Sciatic nerve (tissue), 2 donors: ENCODE results near the gene ACTG1. TPM values are rescaled to one million over a fixed set of nuclear protein-coding genes. Genes with fewer than 3 reads are reported as not detected.

Source experiments
- ATAC-seq: fragments of 200-7000 bp; cut with Tn5 transposase; one replicate; pipeline ENCODE4 v1.9.1; 2020; ENCODE audit warnings: mild to moderate bottlenecking, moderate library complexity
- DNase-seq: peaks from one replicate; pipeline ENCODE4 v3.0.0-alpha.2; 2020; ENCODE audit warnings: low spot score
- intact Hi-C: fragments of 100-400 bp; cut with DNase I; formaldehyde crosslinking; loops from one replicate; pipeline ENCODE4 v1.14.2; 2022
- total RNA-seq: library from RNA; stranded (reverse); fragmentation: NEBNext Ultra II Directional; extraction: Animal tissue kit (Norgen Biotek cat#: 25700); gene quantifications from one replicate; pipeline ENCODE4 v1.2.1, GENCODE V29; 2021
- donor health status: DM: no; HTN: no; CAD: no.
- donor health status: DM: no; HTN: no; CAD: no.

The ACTG1 gene
- total RNA-seq, 1 donor from 2014 or later: 2,552 TPM

- intact Hi-C loops: no loop called here
- ATAC-seq (no peak), DNase-seq (no peak)
Measured at GRCh38 chr17:81546906-81547613, 34.5 kb upstream of the ACTG1 start.

- DNase-seq: no peak
- ATAC-seq: no peak
- intact Hi-C loops: no loop called here
Measured at GRCh38 chr17:81545160-81545949, 32.8 kb upstream of the ACTG1 start.

- ATAC-seq (no peak), DNase-seq (no peak)
- intact Hi-C loops: no loop called here
Measured at GRCh38 chr17:81544281-81544974, 31.8 kb upstream of the ACTG1 start.

- DNase-seq (no peak), ATAC-seq (no peak)
- intact Hi-C loops: no loop called here
Measured at GRCh38 chr17:81543756-81544155, 31.2 kb upstream of the ACTG1 start.

GRCh38 chr17:81543339-81543675 is 30.7 kb upstream of the ACTG1 start:
- DNase-seq: no peak
- intact Hi-C loops: no loop called here
- ATAC-seq: no peak

- intact Hi-C loops: no loop called here
- ATAC-seq: no peak
- no peak for DNase-seq
Measured at GRCh38 chr17:81542431-81543338, 30.1 kb upstream of the ACTG1 start.

DNA sequence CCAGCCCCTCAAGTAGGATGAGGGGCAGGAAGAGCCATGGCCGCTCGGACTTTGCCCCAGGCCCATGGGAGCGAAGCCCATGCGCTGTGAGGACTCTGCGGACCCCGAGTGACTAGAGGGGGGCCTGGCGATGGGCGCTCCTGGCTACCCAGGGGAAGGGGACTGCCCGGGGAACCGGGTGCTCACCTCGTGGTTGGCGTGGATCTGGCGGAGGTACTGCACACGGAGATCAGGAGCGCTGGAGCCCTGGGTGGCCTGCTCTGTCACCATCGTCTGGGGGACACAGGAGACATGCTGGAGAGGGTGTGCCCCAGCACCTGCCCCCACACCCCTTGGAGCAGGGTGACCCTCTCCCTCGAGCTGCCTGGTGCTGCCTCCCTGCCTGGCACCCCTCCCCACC is 28.5 kb upstream of the ACTG1 start:
- intact Hi-C loops: no loop called here
- no peak for ATAC-seq
- DNase-seq: no peak

- DNase-seq (no peak), ATAC-seq (no peak)
- intact Hi-C loops: no loop called here
Measured at GRCh38 chr17:81540676-81541027, 28.1 kb upstream of the ACTG1 start.

GRCh38 chr17:81539961-81540675 is 27.5 kb upstream of the ACTG1 start:
- ATAC-seq (no peak), DNase-seq (no peak)
- intact Hi-C loops: no loop called here

GRCh38 chr17:81539571-81539900 is 26.9 kb upstream of the ACTG1 start:
- ATAC-seq: no peak
- DNase-seq: no peak

GRCh38 chr17:81538651-81539570 is 26.3 kb upstream of the ACTG1 start:
- ATAC-seq (no peak), DNase-seq (no peak)
- intact Hi-C loops: no loop called here

More at GRCh38 chr17:81539571-81539900, 26.9 kb upstream of the ACTG1 start:
- intact Hi-C loops: no loop called here

GRCh38 chr17:81537856-81538555 is 25.4 kb upstream of the ACTG1 start:
- DNase-seq (no peak), ATAC-seq (peak; percentile 9)
- intact Hi-C loops: no loop called here

DNA sequence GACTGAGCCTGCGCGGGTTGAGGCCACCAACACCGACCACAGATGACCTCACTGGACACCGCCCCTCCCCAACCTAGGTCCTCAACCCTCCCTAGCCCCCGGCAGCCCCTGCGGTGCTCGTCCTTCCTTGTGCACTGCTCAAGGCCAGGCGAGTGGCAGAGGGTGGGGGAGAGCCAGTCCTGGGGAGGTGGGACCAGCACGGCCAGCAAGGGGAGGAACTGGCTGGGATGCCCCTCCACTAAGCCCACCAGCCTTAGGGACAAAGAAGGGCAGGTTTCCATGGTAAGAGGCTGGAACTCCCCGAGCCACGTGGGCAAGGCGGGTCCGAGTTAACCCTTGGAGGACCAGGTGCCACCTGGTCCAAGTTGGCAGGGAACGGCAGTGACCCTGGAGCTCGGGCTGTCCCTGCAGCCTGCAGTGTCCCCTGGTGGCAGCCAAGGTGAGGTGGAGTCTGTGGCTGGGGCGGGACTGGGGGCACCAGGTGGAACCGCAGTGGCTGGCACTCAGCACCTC is 24.8 kb upstream of the ACTG1 start:
- ATAC-seq: peak; percentile 38
- intact Hi-C loops: no loop called here
- no peak for DNase-seq

DNA sequence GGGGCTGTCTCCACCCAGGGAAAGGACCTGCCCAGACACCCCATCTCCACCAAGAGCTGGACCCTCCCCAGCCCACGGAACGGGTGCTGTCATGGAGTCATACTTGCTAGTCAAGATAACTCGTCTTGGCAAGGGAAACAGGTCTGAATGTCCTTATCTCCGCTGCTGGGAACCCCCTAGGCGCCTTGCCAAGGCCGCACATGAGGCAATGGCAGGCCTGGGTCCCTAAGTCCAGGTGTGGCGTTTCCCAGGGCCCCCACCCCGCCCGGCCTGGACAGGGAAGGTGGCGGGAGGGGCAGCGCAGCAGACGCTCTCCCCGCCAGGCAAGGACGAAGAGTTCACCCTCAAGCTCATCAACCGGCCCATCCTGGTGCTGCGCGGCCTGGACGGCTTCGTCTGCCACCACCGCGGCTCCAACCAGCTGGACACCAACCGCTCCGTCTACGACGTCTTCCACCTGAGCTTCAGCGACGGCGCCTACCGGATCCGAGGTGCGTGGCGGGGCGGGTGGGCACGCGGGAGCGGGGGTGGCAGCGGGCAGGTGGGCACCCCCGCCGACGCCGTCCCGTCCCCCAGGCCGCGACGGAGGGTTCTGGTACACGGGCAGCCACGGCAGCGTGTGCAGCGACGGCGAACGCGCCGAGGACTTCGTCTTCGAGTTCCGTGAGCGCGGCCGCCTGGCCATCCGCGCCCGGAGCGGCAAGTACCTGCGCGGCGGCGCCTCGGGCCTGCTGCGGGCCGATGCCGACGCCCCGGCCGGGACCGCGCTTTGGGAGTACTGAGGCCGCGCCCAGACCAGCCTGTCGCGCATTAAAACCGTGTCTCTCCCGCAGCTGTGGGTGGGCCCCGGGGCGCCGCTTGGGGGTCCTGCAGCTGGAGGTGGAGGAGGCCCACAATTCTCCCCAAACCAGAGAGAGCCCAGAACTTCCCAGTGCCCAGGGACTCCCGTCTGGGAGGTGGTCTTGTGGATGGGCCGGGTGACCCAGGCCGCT is 24.0 kb upstream of the ACTG1 start:
- DNase-seq: no peak
- intact Hi-C loops: no loop called here
- no peak for ATAC-seq

- intact Hi-C loops: no loop called here
- DNase-seq (no peak), ATAC-seq (no peak)
Measured at GRCh38 chr17:81535480-81536298, 23.1 kb upstream of the ACTG1 start.
